Prostate gland (tissue), 2 donors: ENCODE data around the gene PTX3.

Experiments
- CTCF ChIP-seq, 4 experiments: fragments of 200-600 bp in 2 of 4; fragments of 450-650 bp in 2 of 4; sonication (generic) in 2 of 4; IDR thresholded peaks; 1 replicate in 3 of 4; 2 replicates in 1 of 4; pipeline ENCODE4 v1.5.1; 2016 to 2019; ENCODE audit warnings: antibody characterized with exemption in 4 of 4, mild to moderate bottlenecking in 2 of 4, moderate library complexity in 2 of 4
- POLR2A ChIP-seq: fragments of 450-650 bp; IDR thresholded peaks from one replicate; pipeline ENCODE4 v1.6.1; 2016; ENCODE audit warnings: antibody characterized with exemption, mild to moderate bottlenecking
- POLR2AphosphoS5 ChIP-seq: sonication (generic); formaldehyde crosslinking; IDR thresholded peaks from one replicate; pipeline ENCODE4 v1.6.1; 2017; ENCODE audit warnings: antibody characterized with exemption

DNA sequence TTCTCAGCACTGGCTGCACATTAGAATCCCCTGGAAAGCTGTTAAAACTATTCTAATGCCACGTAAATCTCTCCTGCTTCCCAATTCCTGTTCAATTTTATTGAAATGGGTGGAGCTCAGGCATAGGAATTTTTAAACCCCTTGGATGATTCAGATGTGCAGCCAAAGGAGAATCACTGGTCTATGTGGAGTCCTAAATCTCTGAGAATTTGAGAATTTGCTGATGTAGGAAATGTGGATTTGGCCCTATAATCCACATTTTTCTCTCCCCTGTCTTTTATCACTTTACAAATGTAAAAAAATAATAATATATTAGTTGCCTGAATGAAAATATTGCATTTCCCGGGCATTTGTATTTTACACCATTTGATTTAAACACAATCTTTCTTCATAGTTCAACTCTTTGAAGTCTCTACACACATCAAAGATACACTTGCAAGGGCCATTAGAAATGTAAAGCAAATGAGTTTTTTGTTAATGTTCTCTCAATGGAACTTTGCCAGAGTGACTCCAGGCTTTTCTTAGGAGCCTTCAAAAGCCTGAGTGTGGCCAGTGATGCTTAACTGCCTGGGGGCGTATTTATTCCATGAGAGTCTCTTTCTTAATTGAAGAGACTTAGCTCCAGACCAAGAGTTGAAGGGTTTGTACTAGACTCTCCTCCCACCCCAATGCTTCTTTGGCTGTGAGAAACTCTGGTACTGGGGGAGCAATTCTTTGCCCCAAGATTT, 48.8 kb upstream of the PTX3 start:
- no peak for TF ChIP-seq CTCF (IDR thresholded peaks at IDR 0.05)
- TF ChIP-seq POLR2A: no peak
- TF ChIP-seq POLR2AphosphoS5: no peak
